NCI-H82 (cell line): ENCODE results near the gene RETREG1.
"Not testable (repeated sequence)": the region's sequence is repeated elsewhere in the genome, so short reads cannot be mapped to it uniquely, and the experiment has no call there.

Source experiments
- DNase-seq: peaks from one replicate; lab custom pipeline; 2025; lab: John Stamatoyannopoulos, UW

RETREG1 gene, protein sequence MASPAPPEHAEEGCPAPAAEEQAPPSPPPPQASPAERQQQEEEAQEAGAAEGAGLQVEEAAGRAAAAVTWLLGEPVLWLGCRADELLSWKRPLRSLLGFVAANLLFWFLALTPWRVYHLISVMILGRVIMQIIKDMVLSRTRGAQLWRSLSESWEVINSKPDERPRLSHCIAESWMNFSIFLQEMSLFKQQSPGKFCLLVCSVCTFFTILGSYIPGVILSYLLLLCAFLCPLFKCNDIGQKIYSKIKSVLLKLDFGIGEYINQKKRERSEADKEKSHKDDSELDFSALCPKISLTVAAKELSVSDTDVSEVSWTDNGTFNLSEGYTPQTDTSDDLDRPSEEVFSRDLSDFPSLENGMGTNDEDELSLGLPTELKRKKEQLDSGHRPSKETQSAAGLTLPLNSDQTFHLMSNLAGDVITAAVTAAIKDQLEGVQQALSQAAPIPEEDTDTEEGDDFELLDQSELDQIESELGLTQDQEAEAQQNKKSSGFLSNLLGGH

GRCh38 chr5:16616536-16617273, at the start of gene RETREG1:
Gene RETREG1 (minus strand): TSS chr5:16616997. CDS start chr5:16616971, 26 bp downstream.
- peak; percentile 43 for DNase-seq

DNA sequence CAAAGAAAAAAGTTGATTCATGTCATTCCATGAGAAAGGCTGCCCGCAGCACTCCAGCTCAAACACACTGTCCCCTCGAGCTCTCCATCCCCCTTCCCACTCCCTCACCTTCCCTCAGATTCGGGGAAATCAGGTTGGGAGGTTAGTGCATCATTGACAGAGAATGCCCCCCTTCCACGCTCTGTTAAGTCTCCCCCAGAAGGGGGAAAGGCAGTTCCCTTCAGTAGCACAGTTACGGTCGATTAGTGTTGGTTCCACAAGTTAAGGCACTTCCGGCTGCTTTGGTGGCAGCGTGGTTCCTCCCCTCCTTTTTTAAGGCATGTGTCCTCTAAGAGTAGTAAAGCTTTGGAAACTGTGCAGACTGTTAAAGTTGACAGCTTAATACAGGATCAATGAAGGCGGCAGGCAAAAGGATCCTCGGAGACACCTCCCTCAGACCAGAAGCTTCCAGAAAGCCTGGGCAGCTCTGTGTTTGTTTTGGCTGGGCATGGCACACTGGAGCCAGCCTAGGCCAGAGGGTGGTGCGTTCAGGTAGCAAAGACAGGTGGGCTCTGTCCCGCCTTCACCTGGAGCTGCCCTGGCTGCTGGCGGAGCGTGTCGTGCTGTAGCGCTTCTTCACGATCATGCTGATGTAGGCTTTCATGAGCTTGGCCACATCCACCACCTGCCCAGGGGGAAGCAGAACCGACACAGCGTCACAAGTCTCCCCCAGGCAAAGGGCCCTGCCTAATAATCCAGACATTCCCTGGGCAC, 49.5 kb upstream of the RETREG1 start:
- DNase-seq = no peak

DNA sequence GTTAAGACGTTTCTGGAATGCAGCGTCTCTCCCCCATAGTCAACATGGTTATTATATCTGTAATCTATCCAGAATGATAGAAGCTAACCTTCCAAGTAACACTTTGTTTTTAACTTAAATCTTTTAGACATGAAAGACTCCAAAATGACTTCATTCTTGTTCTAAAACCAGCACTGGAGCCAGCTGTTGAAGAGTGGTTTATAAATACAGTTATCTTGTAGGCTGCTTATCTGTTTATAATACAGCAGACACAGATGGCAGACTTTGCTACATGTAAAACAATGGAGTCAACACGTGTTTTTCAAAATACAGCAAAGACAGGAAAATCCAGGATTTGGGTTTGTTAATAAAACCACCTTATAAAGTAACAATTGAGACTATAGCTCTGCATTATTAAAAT, 48.8 kb upstream of the RETREG1 start:
- DNase-seq = no peak

GRCh38 chr5:16664368-16664767, 47.6 kb upstream of the RETREG1 start:
- no peak for DNase-seq

DNA sequence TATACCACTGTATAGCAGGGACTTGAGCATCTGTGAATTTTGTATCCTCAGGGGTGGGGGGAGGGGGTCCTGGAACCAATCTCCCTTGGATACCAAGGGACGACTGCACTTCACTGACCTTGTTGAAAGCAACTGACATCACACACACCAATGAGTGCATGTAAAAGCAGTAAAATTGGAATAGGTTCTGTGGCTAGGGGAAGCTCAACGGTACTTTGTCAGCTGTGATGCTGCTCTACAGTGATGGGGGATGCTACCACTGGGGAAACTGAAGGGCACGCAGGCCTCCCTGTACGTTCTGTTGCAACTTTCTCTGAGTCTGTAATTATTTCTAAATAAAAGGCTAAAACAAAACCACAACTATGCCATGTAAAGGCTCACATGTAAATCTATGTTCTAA, 47.0 kb upstream of the RETREG1 start:
- no peak for DNase-seq

DNA sequence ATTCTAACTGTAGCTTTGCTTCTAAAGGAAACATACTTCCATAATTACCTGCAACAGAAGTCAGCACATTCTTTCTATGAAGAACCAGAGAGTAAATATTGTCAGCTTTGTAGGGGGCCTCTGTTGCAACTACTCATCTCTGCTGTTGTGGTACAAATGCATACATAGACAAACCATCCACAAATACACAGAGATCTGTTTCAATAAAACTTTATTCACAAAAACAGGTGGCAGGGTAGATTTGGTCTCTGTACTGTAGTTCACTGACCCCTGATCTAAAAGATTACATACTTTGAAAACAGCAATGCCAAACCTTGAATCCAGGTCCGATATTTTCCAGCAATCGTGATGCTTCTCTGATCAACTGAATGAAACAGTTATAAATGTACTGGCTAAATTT, 44.9 kb upstream of the RETREG1 start:
- DNase-seq = no peak

DNA sequence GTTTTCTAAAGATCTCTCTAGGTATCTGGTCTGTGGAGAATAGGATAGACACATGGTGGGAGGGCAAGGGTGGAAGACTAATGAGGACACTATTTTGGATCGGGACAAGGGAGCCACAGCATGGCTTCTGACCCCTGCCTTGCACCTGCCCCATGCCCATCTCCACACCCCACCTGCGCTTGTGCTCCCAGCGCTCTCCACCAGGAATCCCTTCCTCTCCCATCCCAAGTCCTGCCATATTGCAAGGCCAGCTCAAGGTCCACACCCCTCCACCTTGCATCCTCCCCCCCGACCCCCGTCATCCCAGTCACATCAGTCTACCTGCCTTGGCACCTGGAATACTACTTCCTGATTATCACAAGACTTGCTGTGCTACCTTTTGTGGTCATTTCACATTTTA, 44.2 kb upstream of the RETREG1 start:
- no peak for DNase-seq

GRCh38 chr5:16659536-16659935, 42.7 kb upstream of the RETREG1 start:
- DNase-seq = no peak

GRCh38 chr5:16656561-16657191, 39.9 kb upstream of the RETREG1 start:
- no peak for DNase-seq

- no peak for DNase-seq
These were observed 38.0 kb upstream of the RETREG1 start for GRCh38 chr5:16654647-16655334.

GRCh38 chr5:16648739-16649138, 31.9 kb upstream of the RETREG1 start:
- not testable (repeated sequence) for DNase-seq

GRCh38 chr5:16644301-16644889, 27.6 kb upstream of the RETREG1 start:
- no peak for DNase-seq

GRCh38 chr5:16642867-16643266, 26.1 kb upstream of the RETREG1 start:
- no peak for DNase-seq

DNA sequence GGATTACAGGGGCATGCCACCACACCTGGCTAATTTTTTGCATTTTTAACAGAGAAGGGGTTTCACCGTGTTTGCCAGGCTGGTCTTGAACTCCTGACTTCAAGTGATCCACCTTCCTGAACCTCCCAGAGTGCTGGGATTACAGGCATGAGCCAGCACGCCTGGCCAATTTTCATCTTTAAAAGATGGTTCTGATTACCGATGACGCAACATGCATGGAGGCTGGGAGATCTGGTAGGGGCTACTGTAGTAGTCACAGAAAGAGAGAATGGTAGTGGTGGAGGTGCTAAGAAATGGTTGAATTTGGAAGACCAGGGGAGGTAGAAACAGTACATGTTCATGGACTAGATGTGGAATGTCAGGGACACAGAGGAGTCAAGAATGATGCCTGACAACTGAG, 22.4 kb upstream of the RETREG1 start:
- no peak for DNase-seq

DNA sequence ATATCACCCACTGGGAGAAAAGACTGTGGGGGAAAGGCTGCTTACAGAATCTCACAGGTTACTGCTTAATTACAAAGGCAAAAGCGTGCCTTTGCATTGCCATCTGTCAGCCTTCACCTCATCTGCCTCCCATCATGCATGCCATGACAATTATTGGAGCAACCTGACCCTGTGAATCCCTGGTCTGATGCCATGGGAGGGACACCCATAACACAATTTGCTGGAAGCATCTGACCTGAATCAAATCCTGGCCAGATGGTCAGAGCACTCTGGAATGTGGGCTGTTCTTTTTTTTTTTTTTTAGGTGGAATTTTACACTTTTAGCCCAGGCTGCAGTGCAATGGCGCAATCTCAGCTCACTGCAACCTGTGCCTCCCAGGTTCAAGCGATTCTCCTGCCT, 11.6 kb upstream of the RETREG1 start:
- DNase-seq = peak; percentile 22

- no peak for DNase-seq
These were observed 10.0 kb upstream of the RETREG1 start for GRCh38 chr5:16626696-16627264.

- no peak for DNase-seq
These were observed 8.3 kb upstream of the RETREG1 start for GRCh38 chr5:16625096-16625495.

- DNase-seq = no peak
These were observed 2.3 kb upstream of the RETREG1 start for GRCh38 chr5:16619136-16619535.

GRCh38 chr5:16618138-16618897, 1.5 kb upstream of the RETREG1 start:
- DNase-seq = peak; percentile 14
